GM12873 (cell line): ENCODE measurements around the gene FH.

Source experiments
- CTCF ChIP-seq: IDR thresholded peaks from 2 replicates; pipeline ENCODE4 v1.5.1; 2012; ENCODE audit warnings: low read depth, mild to moderate bottlenecking, moderate library complexity, low read length, control low read depth; ENCODE audit not compliant: insufficient read depth; ENCODE audit errors: missing control alignments

The FH gene

GRCh38 chr1:241485554-241485992, 34.0 kb downstream of the FH start:
- peak; percentile 60 for TF ChIP-seq CTCF

GRCh38 chr1:241485145-241485544, 34.4 kb downstream of the FH start:
- TF ChIP-seq CTCF = no peak

GRCh38 chr1:241482761-241483250, 36.7 kb downstream of the FH start:
- TF ChIP-seq CTCF = no peak

GRCh38 chr1:241479294-241479693, 40.3 kb downstream of the FH start:
- no peak for TF ChIP-seq CTCF

- TF ChIP-seq CTCF = no peak
These were observed 43.9 kb downstream of the FH start for GRCh38 chr1:241475671-241476070.

GRCh38 chr1:241473026-241473425, 46.5 kb downstream of the FH start:
- no peak for TF ChIP-seq CTCF

- TF ChIP-seq CTCF = no peak
These were observed 48.5 kb downstream of the FH start for GRCh38 chr1:241470908-241471590.
